ENCODE measurements around the gene SLC9A9.
A peak's percentile ranks its signal among the peaks of the same experiment; 100 is the strongest.

The SLC9A9 gene

GRCh38 chr3:143594206-143594605, 254.1 kb downstream of the SLC9A9 start:
- no peak for DNase-seq

GRCh38 chr3:143590660-143591059, 257.6 kb downstream of the SLC9A9 start:
- DNase-seq = no peak

GRCh38 chr3:143586576-143586975, 261.7 kb downstream of the SLC9A9 start:
- peak; percentile 23 to 27 for DNase-seq

GRCh38 chr3:143585720-143586456, 262.4 kb downstream of the SLC9A9 start:
- DNase-seq = peak; percentile 76 to 88

- DNase-seq = no peak
These were observed 263.8 kb downstream of the SLC9A9 start for GRCh38 chr3:143584474-143584873.

- no peak for DNase-seq
These were observed 266.1 kb downstream of the SLC9A9 start for GRCh38 chr3:143581972-143582722.

GRCh38 chr3:143578810-143579435, 269.3 kb downstream of the SLC9A9 start:
- no peak for DNase-seq

GRCh38 chr3:143576568-143577270, 271.5 kb downstream of the SLC9A9 start:
- DNase-seq = no peak

GRCh38 chr3:143574933-143575332, 273.3 kb downstream of the SLC9A9 start:
- no peak for DNase-seq

GRCh38 chr3:143573610-143574303, 274.5 kb downstream of the SLC9A9 start:
- no peak for DNase-seq

GRCh38 chr3:143571548-143571947, 276.7 kb downstream of the SLC9A9 start:
- DNase-seq = no peak

- no peak for DNase-seq
These were observed 280.4 kb downstream of the SLC9A9 start for GRCh38 chr3:143567823-143568222.

GRCh38 chr3:143565951-143566350, 282.3 kb downstream of the SLC9A9 start:
- DNase-seq = peak; percentile 75 to 87

- DNase-seq = no peak
These were observed 284.5 kb downstream of the SLC9A9 start for GRCh38 chr3:143563786-143564185.

GRCh38 chr3:143562789-143563188, 285.5 kb downstream of the SLC9A9 start:
- DNase-seq = no peak

GRCh38 chr3:143559296-143559695, 289.0 kb downstream of the SLC9A9 start:
- DNase-seq = no peak

- no peak for DNase-seq
These were observed 295.4 kb downstream of the SLC9A9 start for GRCh38 chr3:143552851-143553250.

- DNase-seq = no peak
These were observed 296.5 kb downstream of the SLC9A9 start for GRCh38 chr3:143551761-143552160.

GRCh38 chr3:143548861-143549497, 299.3 kb downstream of the SLC9A9 start:
- DNase-seq = no peak

- DNase-seq = no peak
These were observed 299.9 kb downstream of the SLC9A9 start for GRCh38 chr3:143548393-143548792.

GRCh38 chr3:143538577-143538981, 309.7 kb downstream of the SLC9A9 start:
- DNase-seq = no peak

- no peak for DNase-seq
These were observed 310.2 kb downstream of the SLC9A9 start for GRCh38 chr3:143538061-143538460.
